Left ventricle myocardium inferior (tissue), 1 donor: ENCODE data around the gene TMED10. TPM values are rescaled to one million over a fixed set of nuclear protein-coding genes. Genes with fewer than 3 reads are reported as not detected.

Experiments used
- DNase-seq: peaks from one replicate; pipeline ENCODE4 v3.0.0-alpha.2; 2020
- H3K27ac ChIP-seq: fragments of 200-600 bp; replicated peaks from 2 replicates; pipeline ENCODE4 v1.8.0; 2021
- H3K27me3 ChIP-seq: fragments of 200-600 bp; 2 replicates; pipeline ENCODE4 v1.8.0; 2021; ENCODE audit warnings: low read depth
- H3K36me3 ChIP-seq: fragments of 200-600 bp; 2 replicates; pipeline ENCODE4 v1.8.0; 2021
- H3K4me1 ChIP-seq: fragments of 200-600 bp; 2 replicates; pipeline ENCODE4 v1.8.0; 2021
- H3K4me3 ChIP-seq: fragments of 200-600 bp; 2 replicates; pipeline ENCODE4 v1.8.0; 2021; ENCODE audit warnings: mild to moderate bottlenecking, moderate library complexity
- H3K9me3 ChIP-seq: fragments of 200-600 bp; replicated peaks from 2 replicates; pipeline ENCODE4 v1.8.0; 2021
- CTCF ChIP-seq: fragments of 200-600 bp; IDR thresholded peaks from 2 replicates; pipeline ENCODE4 v1.8.0; 2021; ENCODE audit warnings: antibody characterized with exemption, mild to moderate bottlenecking, borderline replicate concordance
- intact Hi-C: fragments of 100-400 bp; cut with micrococcal nuclease; formaldehyde crosslinking; loops from one replicate; pipeline ENCODE4 v1.11.0; 2022
- total RNA-seq: library from RNA; stranded (reverse); fragmentation: NEBNext Ultra II Directional; extraction: Animal tissue kit (Norgen Biotek cat#: 25700); gene quantifications from one replicate; pipeline ENCODE4 v1.2.1, GENCODE V29; 2021
- donor health status: DM: no; HTN: yes; CAD: no; lungs with severe emphysema.

Gene TMED10
- total RNA-seq, 1 donor from 2014 or later: 278 TPM

- no peak overlapping the region for H3K27ac ChIP-seq
- no peak for TF ChIP-seq CTCF
- H3K4me3 ChIP-seq: no peak overlapping the region
- intact Hi-C loops: no loop called here
- H3K4me1 ChIP-seq: no peaks in the 10 kb centered on the region
- H3K9me3 ChIP-seq: no peaks in the 10 kb centered on the region
- no peak for DNase-seq
- peaks cover 98% of the 10 kb centered on the region for H3K36me3 ChIP-seq
- no peaks in the 10 kb centered on the region for H3K27me3 ChIP-seq
These were observed 85.2 kb downstream of the TMED10 start for GRCh38 chr14:75091251-75091650.

- TF ChIP-seq CTCF: no peak
- H3K9me3 ChIP-seq: no peaks in the 10 kb centered on the region
- no peaks in the 10 kb centered on the region for H3K4me1 ChIP-seq
- H3K27ac ChIP-seq: no peak overlapping the region
- H3K4me3 ChIP-seq: no peak overlapping the region
- intact Hi-C loops: no loop called here
- peaks cover 98% of the 10 kb centered on the region for H3K36me3 ChIP-seq
- no peak for DNase-seq
- no peaks in the 10 kb centered on the region for H3K27me3 ChIP-seq
These were observed 86.1 kb downstream of the TMED10 start for GRCh38 chr14:75090353-75090752.

- TF ChIP-seq CTCF: peak; percentile 83
- Histone ChIP-seq H3K27ac (no peak overlapping the region), H3K4me1 (no peaks in the 10 kb centered on the region), H3K9me3 (no peaks in the 10 kb centered on the region), H3K36me3 (peaks cover 98% of the 10 kb centered on the region), H3K4me3 (no peak overlapping the region), H3K27me3 (no peaks in the 10 kb centered on the region)
- intact Hi-C loops: loop anchor here (10.0 kb wide), 1 partner anchor 174 kb away; no protein-coding TSS in a partner anchor
- DNase-seq: no peak
These were observed 87.6 kb downstream of the TMED10 start for GRCh38 chr14:75088566-75089373.

- Histone ChIP-seq H3K27me3 (no peaks in the 10 kb centered on the region), H3K9me3 (no peaks in the 10 kb centered on the region), H3K36me3 (peaks cover 98% of the 10 kb centered on the region), H3K4me1 (no peaks in the 10 kb centered on the region), H3K27ac (no peak overlapping the region), H3K4me3 (no peak overlapping the region)
- intact Hi-C loops: loop anchor here (10.0 kb wide), 1 partner anchor 173 kb away; no protein-coding TSS in a partner anchor
- TF ChIP-seq CTCF: no peak
- no peak for DNase-seq
These were observed 88.3 kb downstream of the TMED10 start for GRCh38 chr14:75088153-75088552.

- Histone ChIP-seq H3K9me3 (no peaks in the 10 kb centered on the region), H3K27me3 (no peaks in the 10 kb centered on the region), H3K4me3 (no peak overlapping the region), H3K36me3 (peaks cover 62% of the 10 kb centered on the region), H3K4me1 (peaks cover 17% of the 10 kb centered on the region), H3K27ac (no peak overlapping the region)
- intact Hi-C loops: loop anchor here (10.0 kb wide), 1 partner anchor 170 kb away; no protein-coding TSS in a partner anchor
- peak; percentile 26 for TF ChIP-seq CTCF
- no peak for DNase-seq
These were observed 91.9 kb downstream of the TMED10 start for GRCh38 chr14:75084513-75084912.
